Lower leg skin (tissue), 3 donors: Measurements from ENCODE around the gene CORIN.

ENCODE experiments used
- POLR2A ChIP-seq, 2 donors: fragments of 450-650 bp; IDR thresholded peaks; one replicate each; pipeline ENCODE4 v1.6.1; 2016 to 2017; ENCODE audit warnings: antibody characterized with exemption in 2 of 2, mild to moderate bottlenecking in 1 of 2, moderate library complexity in 1 of 2
- TF ChIP-seq, protein P1 (sequence below), 3 donors: fragments of 450-650 bp; IDR thresholded peaks; one replicate each; pipeline ENCODE4 v1.5.1; 2016; ENCODE audit warnings: antibody characterized with exemption in 3 of 3, mild to moderate bottlenecking in 3 of 3, moderate library complexity in 2 of 3

- TF ChIP-seq, protein P1, sequence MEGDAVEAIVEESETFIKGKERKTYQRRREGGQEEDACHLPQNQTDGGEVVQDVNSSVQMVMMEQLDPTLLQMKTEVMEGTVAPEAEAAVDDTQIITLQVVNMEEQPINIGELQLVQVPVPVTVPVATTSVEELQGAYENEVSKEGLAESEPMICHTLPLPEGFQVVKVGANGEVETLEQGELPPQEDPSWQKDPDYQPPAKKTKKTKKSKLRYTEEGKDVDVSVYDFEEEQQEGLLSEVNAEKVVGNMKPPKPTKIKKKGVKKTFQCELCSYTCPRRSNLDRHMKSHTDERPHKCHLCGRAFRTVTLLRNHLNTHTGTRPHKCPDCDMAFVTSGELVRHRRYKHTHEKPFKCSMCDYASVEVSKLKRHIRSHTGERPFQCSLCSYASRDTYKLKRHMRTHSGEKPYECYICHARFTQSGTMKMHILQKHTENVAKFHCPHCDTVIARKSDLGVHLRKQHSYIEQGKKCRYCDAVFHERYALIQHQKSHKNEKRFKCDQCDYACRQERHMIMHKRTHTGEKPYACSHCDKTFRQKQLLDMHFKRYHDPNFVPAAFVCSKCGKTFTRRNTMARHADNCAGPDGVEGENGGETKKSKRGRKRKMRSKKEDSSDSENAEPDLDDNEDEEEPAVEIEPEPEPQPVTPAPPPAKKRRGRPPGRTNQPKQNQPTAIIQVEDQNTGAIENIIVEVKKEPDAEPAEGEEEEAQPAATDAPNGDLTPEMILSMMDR (IDR thresholded peaks at IDR 0.05): no peak
- no peak for TF ChIP-seq POLR2A (IDR thresholded peaks at IDR 0.05)
Measured at GRCh38 chr4:47842985-47843384, 5.1 kb upstream of the CORIN start.
